Endothelial cell (in vitro differentiated cells): ENCODE data around the gene AGPAT4. TPM values are rescaled to one million over a fixed set of nuclear protein-coding genes. Genes with fewer than 3 reads are reported as not detected.

ENCODE experiments used
- DNase-seq: peaks from one replicate; pipeline ENCODE4 v3.0.0; 2021; ENCODE audit warnings: low spot score
- H3K27ac Mint-ChIP-seq: one replicate; pipeline ENCODE4 v1.8.0; 2021; ENCODE audit warnings: mixed read lengths, inconsistent platforms; ENCODE audit not compliant: unreplicated experiment
- H3K27me3 Mint-ChIP-seq: one replicate; pipeline ENCODE4 v1.8.0; 2021; ENCODE audit warnings: mild to moderate bottlenecking, moderate library complexity, mixed read lengths, inconsistent platforms; ENCODE audit not compliant: unreplicated experiment
- H3K36me3 Mint-ChIP-seq: one replicate; pipeline ENCODE4 v1.8.0; 2021; ENCODE audit warnings: mild to moderate bottlenecking, low read depth, mixed read lengths, inconsistent platforms; ENCODE audit not compliant: unreplicated experiment
- H3K4me1 Mint-ChIP-seq: one replicate; pipeline ENCODE4 v1.8.0; 2021; ENCODE audit warnings: mild to moderate bottlenecking, mixed read lengths, inconsistent platforms; ENCODE audit not compliant: unreplicated experiment
- H3K4me3 Mint-ChIP-seq: one replicate; pipeline ENCODE4 v1.8.0; 2021; ENCODE audit warnings: mild to moderate bottlenecking, mixed read lengths, inconsistent platforms; ENCODE audit not compliant: unreplicated experiment
- H3K9me3 Mint-ChIP-seq: one replicate; pipeline ENCODE4 v1.8.0; 2021; ENCODE audit warnings: mixed read lengths, inconsistent platforms; ENCODE audit not compliant: unreplicated experiment
- CTCF ChIP-seq: fragments of 200-600 bp; sonication (generic); IDR thresholded peaks from one replicate; pipeline ENCODE4 v1.5.0; 2021; ENCODE audit warnings: antibody characterized with exemption; ENCODE audit not compliant: unreplicated experiment
- total RNA-seq: library from RNA; stranded (reverse); fragmentation: NEBNext Ultra II Directional; extraction: Animal tissue kit (Norgen Biotek cat#: 25700); gene quantifications from one replicate; pipeline ENCODE4 v1.2.1, GENCODE V29; 2021; ENCODE audit not compliant: unreplicated experiment

The AGPAT4 gene
- total RNA-seq, 1 donor from 2014 or later = 25.2 TPM

- no peak for DNase-seq
- Mint-ChIP-seq H3K27ac (no peak overlapping the region), H3K27me3 (peaks cover 13% of the 10 kb centered on the region), H3K4me1 (peaks cover 10% of the 10 kb centered on the region), H3K36me3 (peaks cover 20% of the 10 kb centered on the region), H3K4me3 (no peak overlapping the region), H3K9me3 (no peaks in the 10 kb centered on the region)
- TF ChIP-seq CTCF = no peak
Measured at GRCh38 chr6:161171207-161171606, 102.7 kb downstream of the AGPAT4 start.

- no peak for TF ChIP-seq CTCF
- H3K27ac Mint-ChIP-seq = no peak overlapping the region
- no peak overlapping the region for H3K4me3 Mint-ChIP-seq
- peaks cover 10% of the 10 kb centered on the region for H3K4me1 Mint-ChIP-seq
- H3K36me3 Mint-ChIP-seq = peaks cover 32% of the 10 kb centered on the region
- H3K9me3 Mint-ChIP-seq = no peaks in the 10 kb centered on the region
- no peak for DNase-seq
- H3K27me3 Mint-ChIP-seq = peaks cover 19% of the 10 kb centered on the region
Measured at GRCh38 chr6:161169696-161170095, 104.2 kb downstream of the AGPAT4 start.

GRCh38 chr6:161169035-161169434 is 104.8 kb downstream of the AGPAT4 start:
- peaks cover 23% of the 10 kb centered on the region for H3K27me3 Mint-ChIP-seq
- no peak overlapping the region for H3K27ac Mint-ChIP-seq
- no peak for DNase-seq
- no peak overlapping the region for H3K4me3 Mint-ChIP-seq
- peaks cover 10% of the 10 kb centered on the region for H3K4me1 Mint-ChIP-seq
- TF ChIP-seq CTCF = no peak
- no peaks in the 10 kb centered on the region for H3K9me3 Mint-ChIP-seq
- peaks cover 32% of the 10 kb centered on the region for H3K36me3 Mint-ChIP-seq

- Mint-ChIP-seq H3K27ac (no peak overlapping the region), H3K9me3 (no peaks in the 10 kb centered on the region), H3K4me3 (no peak overlapping the region), H3K36me3 (peaks cover 32% of the 10 kb centered on the region), H3K4me1 (peaks cover 10% of the 10 kb centered on the region), H3K27me3 (peaks cover 23% of the 10 kb centered on the region)
- DNase-seq = no peak
- no peak for TF ChIP-seq CTCF
Measured at GRCh38 chr6:161168281-161168891, 105.5 kb downstream of the AGPAT4 start.

- Mint-ChIP-seq H3K27me3 (peaks cover 26% of the 10 kb centered on the region), H3K27ac (no peak overlapping the region), H3K36me3 (peaks cover 36% of the 10 kb centered on the region)
Measured at GRCh38 chr6:161166677-161167076, 107.2 kb downstream of the AGPAT4 start.

More at GRCh38 chr6:161166677-161167076, 107.2 kb downstream of the AGPAT4 start:
- H3K4me3 Mint-ChIP-seq = no peak overlapping the region
- DNase-seq = no peak
- no peak for TF ChIP-seq CTCF
- no peaks in the 10 kb centered on the region for H3K9me3 Mint-ChIP-seq
- H3K4me1 Mint-ChIP-seq = peaks cover 10% of the 10 kb centered on the region
